Muscle layer of duodenum (tissue), 2 donors: ENCODE data around the gene WDR74.
A peak's percentile ranks its signal among the peaks of the same experiment; 100 is the strongest.

Source experiments
- H3K27ac ChIP-seq: one replicate; pipeline ENCODE4 v1.7.0; 2013; ENCODE audit warnings: mild to moderate bottlenecking, low read length
- H3K27me3 ChIP-seq: one replicate; pipeline ENCODE4 v1.7.0; 2013; ENCODE audit warnings: low read depth, mild to moderate bottlenecking, control low read depth, low read length
- H3K36me3 ChIP-seq, 2 donors: one replicate each; pipeline ENCODE4 v1.7.0; 2013; ENCODE audit warnings: low read length in 2 of 2, control low read depth in 1 of 2, mild to moderate bottlenecking in 1 of 2; ENCODE audit not compliant: insufficient read depth in 2 of 2, control insufficient read depth in 1 of 2
- H3K4me1 ChIP-seq, 2 donors: one replicate each; pipeline ENCODE4 v1.7.0; 2013; ENCODE audit warnings: low read length in 2 of 2, mild to moderate bottlenecking in 2 of 2, control low read depth in 1 of 2, moderate library complexity in 1 of 2; ENCODE audit not compliant: insufficient read depth in 2 of 2, control insufficient read depth in 1 of 2
- H3K4me3 ChIP-seq, 2 donors: one replicate each; pipeline ENCODE4 v1.7.0; 2013; ENCODE audit warnings: low read length in 2 of 2, low read depth in 1 of 2, mild to moderate bottlenecking in 1 of 2
- H3K9me3 ChIP-seq, 2 donors: one replicate each; pipeline ENCODE4 v1.7.0; 2013; ENCODE audit warnings: low read length in 2 of 2, control low read depth in 1 of 2, mild to moderate bottlenecking in 1 of 2; ENCODE audit not compliant: control insufficient read depth in 1 of 2
- donor health status: healthy.

Gene WDR74

DNA sequence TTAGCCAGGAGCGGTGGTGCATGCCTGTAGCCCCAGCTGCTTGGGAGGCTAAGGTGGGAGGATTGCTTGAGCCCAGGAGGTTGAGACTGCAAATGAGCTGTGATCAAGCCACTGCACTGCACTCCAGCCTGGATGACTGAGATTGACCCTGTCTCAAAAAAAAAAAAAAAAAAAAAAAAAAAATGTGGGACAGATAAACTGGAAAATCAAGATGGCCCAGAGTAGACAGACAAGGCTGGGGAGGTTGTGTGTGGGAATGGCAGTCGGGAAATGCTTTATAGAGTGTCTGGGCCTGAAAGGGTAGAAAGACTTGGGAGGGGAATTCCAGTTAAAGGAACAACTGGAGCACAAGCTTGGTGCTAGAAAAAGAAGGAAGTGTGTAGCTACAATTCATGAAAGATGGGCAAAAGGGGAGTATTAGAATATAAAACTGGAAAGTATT is 18.2 kb upstream of the WDR74 start:
- Histone ChIP-seq H3K27me3 (no peaks in the 10 kb centered on the region), H3K4me3 (no peak overlapping the region), H3K9me3 (no peaks in the 10 kb centered on the region), H3K4me1 (peaks cover 16 to 22% of the 10 kb centered on the region in 2 donors), H3K36me3 (peaks cover 14 to 20% of the 10 kb centered on the region in 2 donors), H3K27ac (no peak overlapping the region)

DNA sequence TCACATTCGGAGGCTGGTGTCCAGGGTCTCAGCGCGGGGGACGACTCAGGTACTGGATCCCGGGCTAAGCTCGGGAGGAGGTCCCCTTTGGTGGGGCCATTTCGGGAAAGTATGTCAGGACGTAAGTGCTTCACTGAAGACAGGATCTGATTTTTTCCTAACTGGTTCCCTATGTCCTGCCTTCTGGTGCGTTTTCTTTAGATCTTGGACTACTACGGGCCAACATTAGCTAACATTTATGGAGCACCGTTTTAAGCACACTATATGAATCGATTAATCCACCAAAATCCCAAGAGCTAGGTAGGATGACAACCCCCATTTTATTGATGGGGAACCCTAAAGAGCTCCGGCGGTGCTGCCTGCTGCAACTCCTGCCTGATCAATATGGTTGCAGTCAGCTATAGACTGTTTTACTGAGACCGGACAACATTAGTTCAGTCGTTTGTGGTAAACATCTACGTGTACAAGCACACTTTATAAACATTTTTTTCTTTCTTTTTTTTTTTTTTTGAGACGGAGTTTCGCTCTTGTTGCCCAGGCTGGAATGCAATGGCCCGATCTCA is 17.0 kb upstream of the WDR74 start:
- Histone ChIP-seq H3K4me1 (peaks cover 16 to 22% of the 10 kb centered on the region in 2 donors), H3K36me3 (peaks cover 23 to 30% of the 10 kb centered on the region in 2 donors), H3K27me3 (no peaks in the 10 kb centered on the region), H3K4me3 (peak overlapping the region; percentile 92 to 98), H3K27ac (peak overlapping the region; percentile 60), H3K9me3 (no peaks in the 10 kb centered on the region)

DNA sequence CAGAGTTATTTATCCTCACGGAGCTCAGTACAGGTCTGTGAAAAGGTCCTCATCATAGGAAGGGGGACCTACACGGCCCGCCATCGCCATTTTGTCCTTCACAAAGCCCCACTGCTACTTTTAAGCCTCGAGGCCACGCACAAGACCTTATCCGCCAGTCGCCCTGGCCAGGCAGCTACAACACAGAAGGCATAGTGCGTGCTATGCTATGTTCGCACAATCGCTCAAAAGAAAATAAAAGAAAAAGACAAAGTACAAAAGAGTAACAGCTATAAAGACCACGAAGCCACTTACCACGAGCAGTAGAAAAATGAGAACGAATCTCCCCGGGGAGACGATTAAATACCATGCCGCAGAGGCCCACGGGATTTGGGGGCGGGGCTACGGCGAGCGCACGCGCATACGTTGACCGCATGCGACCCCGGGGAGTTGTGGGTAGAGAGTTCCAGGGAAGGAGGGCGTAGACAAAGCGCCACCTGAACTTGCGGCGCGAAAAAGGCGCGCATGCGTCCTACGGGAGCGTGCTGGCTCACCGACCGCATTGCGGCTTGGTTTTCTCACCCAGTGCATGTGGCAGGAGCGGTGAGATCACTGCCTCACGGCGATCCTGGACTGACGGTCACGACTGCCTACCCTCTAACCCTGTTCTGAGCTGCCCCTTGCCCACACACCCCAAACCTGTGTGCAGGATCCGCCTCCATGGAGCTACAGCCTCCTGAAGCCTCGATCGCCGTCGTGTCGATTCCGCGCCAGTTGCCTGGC is 16.4 kb upstream of the WDR74 start:
- peaks cover 23 to 30% of the 10 kb centered on the region in 2 donors for H3K36me3 ChIP-seq
- no peaks in the 10 kb centered on the region for H3K9me3 ChIP-seq
- H3K27ac ChIP-seq, result peak overlapping the region; percentile 90
- H3K4me3 ChIP-seq, result peak overlapping the region; percentile 92 to 98
- H3K27me3 ChIP-seq, result no peaks in the 10 kb centered on the region
- H3K4me1 ChIP-seq, result peaks cover 16 to 22% of the 10 kb centered on the region in 2 donors

- H3K27me3 ChIP-seq, result no peaks in the 10 kb centered on the region
- H3K27ac ChIP-seq, result peak overlapping the region; percentile 90
- no peaks in the 10 kb centered on the region for H3K9me3 ChIP-seq
- peak overlapping the region; percentile 92 to 98 for H3K4me3 ChIP-seq
- H3K36me3 ChIP-seq, result peaks cover 23 to 30% of the 10 kb centered on the region in 2 donors
- peaks cover 16 to 22% of the 10 kb centered on the region in 2 donors for H3K4me1 ChIP-seq
Measured at GRCh38 chr11:62854825-62855570, 15.6 kb upstream of the WDR74 start.

- H3K4me1 ChIP-seq, result peaks cover 16 to 22% of the 10 kb centered on the region in 2 donors
- no peaks in the 10 kb centered on the region for H3K27me3 ChIP-seq
- H3K27ac ChIP-seq, result peak overlapping the region; percentile 90
- H3K9me3 ChIP-seq, result no peaks in the 10 kb centered on the region
- H3K36me3 ChIP-seq, result peaks cover 23 to 30% of the 10 kb centered on the region in 2 donors
- H3K4me3 ChIP-seq, result peak overlapping the region; percentile 92 to 98
Measured at GRCh38 chr11:62854013-62854824, 14.8 kb upstream of the WDR74 start.

DNA sequence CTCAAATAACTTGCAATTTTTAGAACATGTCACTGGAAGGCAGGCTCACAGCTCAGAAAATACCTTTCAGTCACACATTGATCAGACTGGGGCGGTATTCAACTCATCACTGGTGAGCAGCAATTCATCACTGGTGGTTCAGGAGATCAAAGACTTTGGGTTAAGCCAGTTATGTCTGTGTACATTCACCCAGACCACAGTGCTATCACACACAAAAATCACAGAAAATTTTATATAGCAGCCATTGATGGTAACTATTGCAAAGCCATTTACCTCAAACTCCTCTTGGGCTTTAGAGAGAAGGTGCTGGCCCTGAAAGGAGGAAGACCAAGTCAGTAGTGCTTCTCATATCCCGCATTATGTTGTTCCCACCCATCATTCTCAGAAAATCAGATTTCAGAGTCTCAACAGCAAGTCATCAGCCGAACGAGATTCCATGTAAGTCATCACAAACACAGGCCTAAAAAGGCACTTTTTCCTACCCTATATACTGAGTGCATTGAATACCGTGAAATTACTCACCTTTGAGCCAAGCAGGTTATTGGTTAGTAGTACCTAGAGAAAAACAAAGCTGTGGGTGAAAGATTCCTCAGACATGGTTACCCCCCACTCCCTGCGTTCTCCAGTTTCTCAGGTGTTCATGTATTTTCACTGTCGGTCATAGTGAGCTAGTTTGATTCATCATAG is 14.0 kb upstream of the WDR74 start:
- Histone ChIP-seq H3K4me3 (peak overlapping the region; percentile 92 to 98), H3K36me3 (peaks cover 23 to 30% of the 10 kb centered on the region in 2 donors), H3K4me1 (peaks cover 16 to 22% of the 10 kb centered on the region in 2 donors), H3K27me3 (no peaks in the 10 kb centered on the region), H3K27ac (peak overlapping the region; percentile 90), H3K9me3 (no peaks in the 10 kb centered on the region)

DNA sequence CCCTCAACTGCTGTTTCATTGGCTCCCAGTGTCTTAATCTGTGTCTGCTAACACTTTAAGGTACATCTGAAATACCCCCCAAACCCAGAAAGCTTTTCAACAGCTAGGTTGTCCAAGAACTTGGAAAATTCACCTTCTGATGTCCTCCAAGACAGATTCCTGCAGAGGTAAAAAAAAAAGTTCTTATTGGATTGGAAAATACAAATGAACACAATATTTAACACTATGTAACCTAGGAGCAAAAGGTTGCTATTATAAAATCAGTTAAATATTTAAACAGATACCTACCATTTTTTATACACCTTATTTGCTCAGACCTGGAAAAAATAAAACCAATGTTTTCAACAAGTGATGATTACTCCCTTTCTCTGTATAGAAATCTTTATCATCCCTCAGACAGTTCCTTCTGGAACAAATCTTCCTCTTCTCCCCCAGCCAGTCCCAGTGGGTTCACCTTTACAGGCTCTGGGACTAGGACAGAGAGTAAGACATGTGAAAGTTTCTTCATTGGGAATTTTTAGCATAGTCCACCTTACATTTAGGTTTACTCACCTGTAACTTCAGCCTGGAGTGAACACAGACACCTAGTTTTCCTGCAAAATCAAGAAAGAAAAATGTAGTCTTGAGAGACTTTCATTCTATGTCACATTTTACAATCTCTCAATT is 13.3 kb upstream of the WDR74 start:
- Histone ChIP-seq H3K27me3 (no peaks in the 10 kb centered on the region), H3K36me3 (peaks cover 23 to 30% of the 10 kb centered on the region in 2 donors), H3K27ac (peak overlapping the region; percentile 90), H3K4me1 (peaks cover 16 to 22% of the 10 kb centered on the region in 2 donors), H3K4me3 (no peak overlapping the region), H3K9me3 (no peaks in the 10 kb centered on the region)

GRCh38 chr11:62851807-62852522 is 12.6 kb upstream of the WDR74 start:
- Histone ChIP-seq H3K4me1 (peaks cover 16 to 22% of the 10 kb centered on the region in 2 donors), H3K4me3 (no peak overlapping the region), H3K9me3 (no peaks in the 10 kb centered on the region), H3K27ac (peak overlapping the region; percentile 4), H3K36me3 (peaks cover 23 to 30% of the 10 kb centered on the region in 2 donors), H3K27me3 (no peaks in the 10 kb centered on the region)

DNA sequence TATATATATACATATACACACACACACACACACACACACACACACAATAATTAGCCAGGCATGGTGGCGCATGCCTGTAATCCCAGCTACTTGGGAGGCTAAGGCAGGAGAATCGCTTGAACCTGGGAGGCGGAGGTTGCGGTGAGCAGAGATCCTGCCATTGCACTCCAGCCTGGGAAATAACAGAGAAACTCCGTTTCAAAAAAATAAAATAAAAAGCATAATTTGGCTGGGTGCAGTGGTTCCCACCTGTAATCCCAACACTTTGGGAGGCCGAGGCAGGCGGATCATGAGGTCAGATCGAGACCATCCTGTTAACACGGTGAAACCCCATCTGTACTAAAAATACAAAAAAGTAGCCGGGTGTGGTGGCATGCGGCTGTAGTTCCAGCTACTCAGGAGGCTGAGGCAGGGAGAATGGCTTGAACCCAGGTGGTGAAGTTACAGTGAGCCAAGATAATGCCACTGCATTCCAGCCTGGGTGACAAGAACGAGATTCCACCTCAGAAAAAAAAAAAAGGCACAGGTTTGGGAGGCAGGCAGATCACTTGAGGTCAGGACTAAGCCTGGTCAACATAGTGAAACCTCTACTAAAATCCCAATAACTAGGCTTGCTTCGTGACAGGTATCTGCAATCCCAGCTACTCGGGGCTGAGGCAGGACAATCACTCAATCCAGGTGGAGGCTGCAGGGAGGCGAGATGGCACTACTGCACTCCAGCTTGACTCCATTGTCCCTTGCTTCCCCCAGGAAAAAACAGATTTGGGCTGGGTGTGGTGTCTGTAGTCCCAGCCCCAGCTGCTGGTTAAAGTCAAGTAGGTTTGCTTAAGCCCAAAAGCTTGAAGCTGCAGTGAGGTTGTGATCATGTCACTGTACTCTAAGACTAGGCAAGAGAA is 11.8 kb upstream of the WDR74 start:
- peaks cover 23 to 30% of the 10 kb centered on the region in 2 donors for H3K36me3 ChIP-seq
- no peaks in the 10 kb centered on the region for H3K27me3 ChIP-seq
- no peak overlapping the region for H3K27ac ChIP-seq
- peaks cover 16 to 22% of the 10 kb centered on the region in 2 donors for H3K4me1 ChIP-seq
- no peak overlapping the region for H3K4me3 ChIP-seq
- H3K9me3 ChIP-seq, result no peaks in the 10 kb centered on the region
